Spleen (tissue), 7 donors: ENCODE measurements around the gene LCMT1.

ENCODE experiments used
- POLR2A ChIP-seq, 3 donors: fragments of 450-650 bp; IDR thresholded peaks; one replicate each; pipeline ENCODE4 v1.5.1; 2017; ENCODE audit warnings: antibody characterized with exemption in 3 of 3, mild to moderate bottlenecking in 1 of 3
- POLR2AphosphoS5 ChIP-seq, 3 donors: sonication (generic); formaldehyde crosslinking; IDR thresholded peaks; one replicate each; pipeline ENCODE4 v1.5.1; 2017; ENCODE audit warnings: antibody characterized with exemption in 3 of 3
- TF ChIP-seq, protein P1 (sequence below), 11 experiments: fragments of 200-600 bp in 7 of 11; fragments of 450-650 bp in 4 of 11; sonication (generic) in 4 of 11; IDR thresholded peaks in 8 of 11; conservative IDR thresholded peaks in 3 of 11; 1 replicate in 7 of 11; 2 replicates in 4 of 11; pipeline versions ENCODE4 v1.4.0 to v1.8.0; 2016 to 2021; ENCODE audit warnings: antibody characterized with exemption in 11 of 11, inconsistent platforms in 4 of 11, mild to moderate bottlenecking in 1 of 11
- donor health status: DM: no; HTN: no; CAD: no; lungs with moderate emphysema.
- donor health status: DM: no; HTN: no; CAD: no.
- donor health status: DM: no; HTN: no; CAD: no.

GRCh38 chr16:25184771-25185170 lies 73.2 kb downstream of the LCMT1 start:
- no peak for TF ChIP-seq POLR2AphosphoS5 (IDR thresholded peaks at IDR 0.05)
- TF ChIP-seq, protein P1, sequence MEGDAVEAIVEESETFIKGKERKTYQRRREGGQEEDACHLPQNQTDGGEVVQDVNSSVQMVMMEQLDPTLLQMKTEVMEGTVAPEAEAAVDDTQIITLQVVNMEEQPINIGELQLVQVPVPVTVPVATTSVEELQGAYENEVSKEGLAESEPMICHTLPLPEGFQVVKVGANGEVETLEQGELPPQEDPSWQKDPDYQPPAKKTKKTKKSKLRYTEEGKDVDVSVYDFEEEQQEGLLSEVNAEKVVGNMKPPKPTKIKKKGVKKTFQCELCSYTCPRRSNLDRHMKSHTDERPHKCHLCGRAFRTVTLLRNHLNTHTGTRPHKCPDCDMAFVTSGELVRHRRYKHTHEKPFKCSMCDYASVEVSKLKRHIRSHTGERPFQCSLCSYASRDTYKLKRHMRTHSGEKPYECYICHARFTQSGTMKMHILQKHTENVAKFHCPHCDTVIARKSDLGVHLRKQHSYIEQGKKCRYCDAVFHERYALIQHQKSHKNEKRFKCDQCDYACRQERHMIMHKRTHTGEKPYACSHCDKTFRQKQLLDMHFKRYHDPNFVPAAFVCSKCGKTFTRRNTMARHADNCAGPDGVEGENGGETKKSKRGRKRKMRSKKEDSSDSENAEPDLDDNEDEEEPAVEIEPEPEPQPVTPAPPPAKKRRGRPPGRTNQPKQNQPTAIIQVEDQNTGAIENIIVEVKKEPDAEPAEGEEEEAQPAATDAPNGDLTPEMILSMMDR (IDR thresholded peaks at IDR 0.05 in 8 of 11, conservative IDR thresholded peaks at IDR 0.05 in 3 of 11) = no peak
- TF ChIP-seq POLR2A (IDR thresholded peaks at IDR 0.05) = no peak
